ENCODE measurements around the gene USP17L20.
"Not testable (repeated sequence)": the region's sequence is repeated elsewhere in the genome, so short reads cannot be mapped to it uniquely, and the experiment has no call there.

Gene USP17L20

GRCh38 chr4:9257824-9258223, at the start of gene USP17L20:
TSS of gene USP17L20 (plus strand) at chr4:9258124. CDS start at chr4:9258124, 0 bp downstream.
- DNase-seq, result not testable (repeated sequence)

DNA sequence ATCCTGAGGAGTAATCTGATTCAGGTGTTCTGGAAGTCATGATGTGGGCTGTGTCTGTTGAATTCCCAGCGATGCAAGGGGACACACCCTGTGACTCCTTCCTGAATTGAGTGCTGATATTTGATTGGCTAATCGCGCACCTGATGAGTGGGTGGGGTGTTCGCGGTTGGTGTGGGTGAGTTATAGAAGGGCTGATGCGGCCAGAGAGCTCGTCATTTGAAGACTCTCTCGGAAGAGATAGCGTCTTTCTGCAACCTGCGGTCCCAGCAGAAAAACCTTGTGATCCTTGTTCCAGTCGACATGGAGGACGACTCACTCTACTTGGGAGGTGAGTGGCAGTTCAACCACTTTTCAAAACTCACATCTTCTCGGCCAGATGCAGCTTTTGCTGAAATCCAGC, 47.6 kb upstream of the USP17L20 start, which contains the start of gene USP17L10:
USP17L10 (plus strand) TSS at position 301 of the 400 bp plus-strand sequence; CDS start at position 301, 0 bp downstream.
- DNase-seq, result not testable (repeated sequence)

- DNase-seq, result not testable (repeated sequence)
Observed at GRCh38 chr4:9214701-9215100, 43.2 kb upstream of the USP17L20 start.

DNA sequence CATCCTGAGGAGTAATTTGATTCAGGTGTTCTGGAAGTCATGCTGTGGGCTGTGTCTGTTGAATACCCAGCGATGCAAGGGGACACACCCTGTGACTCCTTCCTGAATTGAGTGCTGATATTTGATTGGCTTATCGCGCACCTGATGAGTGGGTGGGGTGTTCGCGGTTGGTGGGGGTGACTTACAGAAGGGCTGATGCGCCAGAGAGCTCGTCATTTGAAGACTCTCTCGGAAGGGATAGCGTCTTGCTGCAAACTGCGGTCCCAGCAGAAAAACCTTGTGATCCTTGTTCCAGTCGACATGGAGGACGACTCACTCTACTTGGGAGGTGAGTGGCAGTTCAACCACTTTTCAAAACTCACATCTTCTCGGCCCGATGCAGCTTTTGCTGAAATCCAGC, 42.8 kb upstream of the USP17L20 start, which contains the start of gene USP17L11:
USP17L11 (plus strand) TSS at position 301 of the 400 bp plus-strand sequence; CDS start at position 301, 0 bp downstream.
- DNase-seq, result not testable (repeated sequence)

DNA sequence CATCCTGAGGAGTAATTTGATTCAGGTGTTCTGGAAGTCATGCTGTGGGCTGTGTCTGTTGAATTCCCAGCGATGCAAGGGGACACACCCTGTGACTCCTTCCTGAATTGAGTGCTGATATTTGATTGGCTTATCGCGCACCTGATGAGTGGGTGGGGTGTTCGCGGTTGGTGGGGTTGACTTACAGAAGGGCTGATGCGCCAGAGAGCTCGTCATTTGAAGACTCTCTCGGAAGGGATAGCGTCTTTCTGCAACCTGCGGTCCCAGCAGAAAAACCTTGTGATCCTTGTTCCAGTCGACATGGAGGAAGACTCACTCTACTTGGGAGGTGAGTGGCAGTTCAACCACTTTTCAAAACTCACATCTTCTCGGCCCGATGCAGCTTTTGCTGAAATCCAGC, 38.1 kb upstream of the USP17L20 start, which contains the start of gene USP17L12:
USP17L12 (plus strand) TSS at position 301 of the 400 bp plus-strand sequence; CDS start at position 301, 0 bp downstream.
- not testable (repeated sequence) for DNase-seq

GRCh38 chr4:9224596-9224995, 33.3 kb upstream of the USP17L20 start, which contains the start of gene USP17L13:
TSS of gene USP17L13 (plus strand) at chr4:9224896. CDS start at chr4:9224896, 0 bp downstream.
- not testable (repeated sequence) for DNase-seq

DNA sequence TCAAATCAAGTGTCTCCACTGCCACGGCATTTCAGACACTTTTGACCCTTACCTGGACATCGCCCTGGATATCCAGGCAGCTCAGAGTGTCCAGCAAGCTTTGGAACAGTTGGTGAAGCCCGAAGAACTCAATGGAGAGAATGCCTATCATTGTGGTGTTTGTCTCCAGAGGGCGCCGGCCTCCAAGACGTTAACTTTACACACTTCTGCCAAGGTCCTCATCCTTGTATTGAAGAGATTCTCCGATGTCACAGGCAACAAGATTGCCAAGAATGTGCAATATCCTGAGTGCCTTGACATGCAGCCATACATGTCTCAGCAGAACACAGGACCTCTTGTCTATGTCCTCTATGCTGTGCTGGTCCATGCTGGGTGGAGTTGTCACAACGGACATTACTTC, 27.7 kb upstream of the USP17L20 start:
- not testable (repeated sequence) for DNase-seq

DNA sequence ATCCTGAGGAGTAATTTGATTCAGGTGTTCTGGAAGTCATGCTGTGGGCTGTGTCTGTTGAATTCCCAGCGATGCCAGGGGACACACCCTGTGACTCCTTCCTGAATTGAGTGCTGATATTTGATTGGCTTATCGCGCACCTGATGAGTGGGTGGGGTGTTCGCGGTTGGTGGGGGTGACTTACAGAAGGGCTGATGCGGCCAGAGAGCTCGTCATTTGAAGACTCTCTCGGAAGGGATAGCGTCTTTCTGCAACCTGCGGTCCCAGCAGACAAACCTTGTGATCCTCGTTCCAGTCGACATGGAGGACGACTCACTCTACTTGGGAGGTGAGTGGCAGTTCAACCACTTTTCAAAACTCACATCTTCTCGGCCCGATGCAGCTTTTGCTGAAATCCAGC, 23.8 kb upstream of the USP17L20 start, which contains the start of gene USP17L15:
USP17L15 (plus strand) TSS at position 301 of the 400 bp plus-strand sequence; CDS start at position 301, 0 bp downstream.
- DNase-seq, result not testable (repeated sequence)

- DNase-seq, result not testable (repeated sequence)
Observed at GRCh38 chr4:9238461-9238860, 19.5 kb upstream of the USP17L20 start.

GRCh38 chr4:9243579-9243978, 14.3 kb upstream of the USP17L20 start, which contains the start of gene USP17L17:
TSS of gene USP17L17 (plus strand) at chr4:9243879. CDS start at chr4:9243879, 0 bp downstream.
- not testable (repeated sequence) for DNase-seq

- DNase-seq, result not testable (repeated sequence)
Observed at GRCh38 chr4:9247953-9248680, 9.8 kb upstream of the USP17L20 start, which contains the start of gene USP17L18. TSS of gene USP17L18 (plus strand) at chr4:9248630. CDS start at chr4:9248630, 0 bp downstream.

DNA sequence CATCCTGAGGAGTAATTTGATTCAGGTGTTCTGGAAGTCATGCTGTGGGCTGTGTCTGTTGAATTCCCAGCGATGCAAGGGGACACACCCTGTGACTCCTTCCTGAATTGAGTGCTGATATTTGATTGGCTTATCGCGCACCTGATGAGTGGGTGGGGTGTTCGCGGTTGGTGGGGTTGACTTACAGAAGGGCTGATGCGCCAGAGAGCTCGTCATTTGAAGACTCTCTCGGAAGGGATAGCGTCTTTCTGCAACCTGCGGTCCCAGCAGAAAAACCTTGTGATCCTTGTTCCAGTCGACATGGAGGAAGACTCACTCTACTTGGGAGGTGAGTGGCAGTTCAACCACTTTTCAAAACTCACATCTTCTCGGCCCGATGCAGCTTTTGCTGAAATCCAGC, 4.8 kb upstream of the USP17L20 start, which contains the start of gene USP17L19:
USP17L19 (plus strand) TSS at position 301 of the 400 bp plus-strand sequence; CDS start at position 301, 0 bp downstream.
- DNase-seq, result not testable (repeated sequence)

- not testable (repeated sequence) for DNase-seq
Observed at GRCh38 chr4:9262572-9262971, 4.6 kb downstream of the USP17L20 start, which contains the start of gene USP17L21. TSS of gene USP17L21 (plus strand) at chr4:9262872. CDS start at chr4:9262872, 0 bp downstream.

DNA sequence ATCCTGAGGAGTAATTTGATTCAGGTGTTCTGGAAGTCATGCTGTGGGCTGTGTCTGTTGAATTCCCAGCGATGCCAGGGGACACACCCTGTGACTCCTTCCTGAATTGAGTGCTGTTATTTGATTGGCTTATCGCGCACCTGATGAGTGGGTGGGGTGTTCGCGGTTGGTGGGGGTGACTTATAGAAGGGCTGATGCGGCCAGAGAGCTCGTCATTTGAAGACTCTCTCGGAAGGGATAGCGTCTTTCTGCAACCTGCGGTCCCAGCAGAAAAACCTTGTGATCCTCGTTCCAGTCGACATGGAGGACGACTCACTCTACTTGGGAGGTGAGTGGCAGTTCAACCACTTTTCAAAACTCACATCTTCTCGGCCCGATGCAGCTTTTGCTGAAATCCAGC, 9.4 kb downstream of the USP17L20 start, which contains the start of gene USP17L22:
USP17L22 (plus strand) TSS at position 301 of the 400 bp plus-strand sequence; CDS start at position 301, 0 bp downstream.
- DNase-seq, result not testable (repeated sequence)

GRCh38 chr4:9271719-9272118, 13.8 kb downstream of the USP17L20 start:
- DNase-seq, result not testable (repeated sequence)

Data from NCI-H1930 (cell line).